SIG-M5 (cell line): Measurements from ENCODE around the gene OMA1.
"Not testable (repeated sequence)": the region's sequence is repeated elsewhere in the genome, so short reads cannot be mapped to it uniquely, and the experiment has no call there.

Source experiments
- DNase-seq: peaks from one replicate; lab custom pipeline; 2025; lab: John Stamatoyannopoulos, UW

The OMA1 gene

DNA sequence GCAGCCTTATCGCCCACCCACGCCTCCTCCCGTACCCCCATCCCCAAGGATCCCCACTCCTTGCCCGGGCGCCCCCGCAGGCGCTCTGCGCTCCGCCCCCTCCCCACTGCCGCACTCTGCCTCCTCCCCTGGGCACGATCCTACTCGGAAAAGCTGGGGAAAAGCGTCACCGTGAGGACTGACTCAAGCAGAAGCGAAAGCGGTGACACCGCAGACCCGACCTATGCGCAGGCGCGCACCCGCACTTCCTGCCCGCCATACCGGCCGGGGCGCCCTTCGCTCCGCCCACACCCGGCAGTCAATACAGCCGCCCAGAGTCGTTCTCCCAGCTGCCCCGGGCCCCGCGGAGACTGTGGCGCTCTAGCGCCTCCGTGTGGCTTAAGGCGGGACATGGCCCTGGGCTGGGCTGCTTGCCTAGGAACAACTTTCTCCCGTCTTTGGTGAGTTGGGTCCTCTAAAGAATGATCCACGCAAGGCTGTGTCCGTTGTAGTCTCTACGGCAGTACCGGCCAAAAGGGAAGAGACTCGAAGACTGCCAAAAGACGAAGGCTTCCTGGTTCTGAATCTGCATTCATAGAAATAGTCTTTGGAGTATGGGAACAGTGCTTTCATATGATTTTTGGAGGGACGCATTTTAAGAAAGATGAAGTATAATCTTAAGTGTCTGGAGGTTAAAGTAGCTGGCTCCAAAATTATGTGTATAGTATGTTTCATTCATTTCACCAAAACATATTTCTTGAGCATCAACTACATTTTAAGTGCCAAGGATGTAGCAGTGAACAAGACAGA is at the start of gene OMA1:
TSS of gene OMA1 (minus strand) at position 207 of the 789 bp plus-strand sequence. CDS start 7,432 bp downstream, outside the sequence.
- DNase-seq, result peak; percentile 69

DNA sequence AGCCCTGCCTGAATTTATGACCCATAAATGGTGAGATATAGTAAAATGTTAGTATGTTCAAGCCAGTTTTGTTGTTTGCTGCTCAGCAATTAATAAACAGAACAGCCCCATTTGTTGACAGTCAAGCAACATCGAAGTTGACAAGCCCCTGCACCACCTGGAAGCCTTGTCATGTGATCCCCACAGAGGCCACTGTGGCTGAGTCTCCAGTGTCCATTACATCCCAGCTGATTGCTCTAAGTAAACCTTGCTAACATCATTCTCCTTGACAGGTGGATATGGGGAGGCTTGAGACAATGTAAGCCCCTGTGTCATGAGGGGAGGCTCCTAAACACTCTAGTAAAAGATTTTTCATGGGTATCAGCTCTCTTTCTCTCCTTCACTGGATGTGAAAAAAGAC is 48.0 kb upstream of the OMA1 start:
- DNase-seq, result no peak

DNA sequence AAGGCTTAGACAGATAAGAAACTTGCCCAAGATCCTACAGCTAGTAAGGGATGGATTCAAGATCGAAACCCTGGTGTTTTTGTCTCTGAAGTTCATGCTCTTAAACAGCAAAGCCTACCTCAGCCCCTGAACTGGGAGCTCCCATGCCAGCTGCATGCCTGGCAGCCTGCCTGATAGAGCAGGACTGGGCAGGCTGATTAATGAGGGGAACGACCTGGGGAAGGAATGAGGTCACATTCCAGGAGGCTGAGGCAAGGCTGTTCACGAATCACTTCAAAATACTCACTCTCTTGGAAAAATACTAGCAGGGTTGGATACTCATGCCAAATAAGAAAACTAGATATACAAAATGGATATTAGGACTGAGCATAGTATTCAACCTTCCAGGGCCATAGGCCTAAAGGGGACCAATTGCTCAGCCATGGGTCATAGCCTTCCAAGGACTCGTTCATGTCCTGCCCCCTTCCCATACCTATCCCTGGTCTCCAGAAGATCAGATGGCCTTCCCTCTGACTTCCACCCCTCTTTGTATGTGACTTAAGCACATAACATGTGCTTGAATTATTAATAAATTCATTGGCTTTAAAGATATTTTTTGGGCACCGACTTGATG is 46.1 kb upstream of the OMA1 start:
- DNase-seq, result no peak

DNA sequence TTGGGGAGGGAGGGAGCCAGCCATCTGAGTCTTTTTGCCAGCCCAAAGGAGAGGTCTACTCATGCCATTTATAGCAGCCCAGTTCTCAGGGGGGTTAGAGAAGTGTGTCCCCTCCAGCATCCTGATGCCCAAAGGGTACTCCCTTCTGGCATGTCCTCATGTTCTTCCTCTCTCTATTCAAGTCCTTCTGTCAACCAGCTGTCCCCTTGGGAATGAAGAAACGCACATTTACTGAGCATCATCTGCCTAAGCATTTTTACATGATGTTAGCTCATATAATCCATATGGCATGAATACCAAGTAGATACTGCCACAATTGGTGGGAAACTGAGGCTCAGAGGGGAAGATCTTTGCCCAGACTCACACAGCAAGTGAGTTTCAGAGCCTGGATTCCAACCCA is 45.3 kb upstream of the OMA1 start:
- DNase-seq, result no peak

DNA sequence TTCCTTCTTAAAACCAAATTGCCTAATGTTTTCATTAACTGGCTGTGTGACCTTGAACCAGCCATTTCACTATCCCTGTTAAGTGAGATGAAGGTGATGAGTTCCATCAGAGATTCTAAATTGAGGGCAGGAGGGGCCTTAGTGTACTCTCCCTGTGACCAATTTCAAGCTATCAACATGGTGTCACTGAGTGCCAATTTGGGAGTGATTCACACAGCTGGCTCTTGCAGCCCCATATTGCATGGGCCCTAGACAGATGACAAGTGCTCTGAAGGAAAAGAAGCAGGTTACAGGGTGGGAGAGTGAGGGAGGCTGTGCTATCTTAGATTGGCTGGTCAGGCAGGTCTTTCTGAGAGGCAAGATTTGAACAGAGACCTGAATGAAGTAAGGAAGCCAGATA is 43.5 kb upstream of the OMA1 start:
- DNase-seq, result no peak

DNA sequence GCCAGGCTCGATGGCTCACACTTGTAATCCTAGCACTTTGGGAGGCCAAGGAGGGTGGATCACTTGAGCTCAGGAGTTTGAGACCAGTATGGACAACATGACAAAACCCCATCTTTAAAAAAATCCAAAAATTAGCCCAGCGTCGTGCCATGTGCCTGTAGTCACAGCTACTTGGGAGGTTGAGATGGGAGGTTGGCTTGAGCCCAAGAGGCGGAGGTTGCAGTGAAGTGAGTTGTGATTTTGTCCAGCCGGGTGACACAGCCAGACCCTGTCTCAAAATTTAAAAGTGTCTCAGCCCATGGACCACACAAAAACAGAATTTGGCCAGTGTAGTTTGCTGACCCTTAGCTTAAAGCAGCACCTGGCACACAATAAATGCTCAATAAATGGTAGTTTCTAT is 41.9 kb upstream of the OMA1 start:
- no peak for DNase-seq

DNA sequence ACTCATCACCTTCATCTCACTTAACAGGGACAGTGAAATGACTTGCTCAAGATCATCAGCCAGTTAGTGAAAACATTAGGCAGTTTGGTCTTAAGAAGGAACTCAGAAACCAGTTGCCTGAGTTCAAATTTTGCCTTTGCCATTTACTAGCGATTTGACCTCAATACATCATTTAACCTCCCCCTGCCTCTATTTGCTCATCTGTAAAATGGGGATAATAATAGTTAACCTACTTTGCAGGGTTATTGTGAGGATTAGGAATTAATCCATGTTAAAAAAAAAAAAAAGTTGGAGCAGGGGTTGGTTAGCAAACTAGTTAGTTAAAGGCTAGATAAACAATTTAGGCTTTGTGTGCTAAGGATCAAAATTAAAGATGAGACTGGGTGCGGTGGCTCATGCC is 41.1 kb upstream of the OMA1 start:
- DNase-seq, result no peak

DNA sequence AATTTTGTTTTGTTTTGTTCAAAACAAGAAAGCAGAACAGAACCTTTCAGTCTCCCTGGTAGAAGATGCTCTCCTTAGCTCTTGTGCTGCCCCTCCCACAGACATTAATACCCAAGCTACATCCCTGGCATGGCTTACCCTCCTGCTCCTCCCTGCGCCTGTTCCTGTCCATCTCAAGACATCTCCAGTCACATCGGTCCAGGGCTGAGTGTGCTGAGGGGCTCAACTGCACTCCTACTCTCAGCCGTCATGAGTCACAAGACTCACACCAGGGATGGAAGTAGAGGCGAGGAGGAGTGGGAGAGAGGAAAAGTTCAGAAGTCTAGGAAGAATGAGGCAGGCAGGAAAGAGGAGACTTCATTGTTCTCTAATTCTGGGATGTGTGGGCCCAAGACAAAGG is 39.7 kb upstream of the OMA1 start:
- DNase-seq, result no peak

DNA sequence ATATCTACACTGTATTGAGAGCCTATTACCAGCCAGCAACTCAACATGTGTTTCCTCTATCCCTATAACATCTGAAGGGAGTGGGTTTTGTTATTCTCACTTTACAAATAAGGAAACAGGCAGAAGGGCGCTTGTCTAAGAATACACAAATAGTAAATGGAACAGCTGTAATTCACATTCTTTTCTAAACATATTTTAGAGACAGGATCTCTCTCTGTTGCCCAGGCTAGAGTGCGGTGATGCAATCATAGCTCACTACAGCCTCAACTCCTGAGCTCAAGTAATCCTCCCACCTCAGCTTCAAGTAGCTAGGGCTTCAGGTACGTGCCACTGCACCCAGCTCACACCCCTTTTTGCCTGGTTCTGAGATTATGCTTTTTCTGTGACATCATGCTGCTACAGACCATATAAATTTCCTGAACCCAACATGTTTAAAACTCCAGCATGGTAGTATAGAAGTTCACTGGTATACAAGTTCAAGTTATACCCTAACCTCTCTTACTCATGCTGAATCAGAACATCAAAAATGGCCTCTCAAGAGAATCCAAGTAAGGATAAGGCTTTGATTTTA is 39.1 kb upstream of the OMA1 start:
- no peak for DNase-seq

DNA sequence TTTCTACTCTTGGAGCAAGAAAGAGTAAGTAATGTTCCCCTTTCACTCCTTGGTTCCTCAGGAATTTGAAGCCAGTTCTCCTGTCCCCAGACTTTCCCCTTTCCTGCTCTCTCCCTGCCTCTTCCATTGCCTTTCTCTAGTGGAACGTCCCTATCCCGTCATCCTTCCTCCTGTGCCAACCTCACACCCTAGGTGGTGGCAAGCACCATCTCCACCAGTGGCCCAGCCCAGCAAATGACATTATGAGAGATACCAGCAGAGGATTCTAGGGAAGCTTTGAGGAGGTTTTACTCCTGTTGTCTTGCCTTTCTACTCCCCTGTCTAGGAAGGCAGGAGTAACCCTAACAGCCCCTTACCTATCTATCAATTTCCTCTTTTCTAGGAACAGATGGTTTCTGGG is 38.6 kb upstream of the OMA1 start:
- no peak for DNase-seq

DNA sequence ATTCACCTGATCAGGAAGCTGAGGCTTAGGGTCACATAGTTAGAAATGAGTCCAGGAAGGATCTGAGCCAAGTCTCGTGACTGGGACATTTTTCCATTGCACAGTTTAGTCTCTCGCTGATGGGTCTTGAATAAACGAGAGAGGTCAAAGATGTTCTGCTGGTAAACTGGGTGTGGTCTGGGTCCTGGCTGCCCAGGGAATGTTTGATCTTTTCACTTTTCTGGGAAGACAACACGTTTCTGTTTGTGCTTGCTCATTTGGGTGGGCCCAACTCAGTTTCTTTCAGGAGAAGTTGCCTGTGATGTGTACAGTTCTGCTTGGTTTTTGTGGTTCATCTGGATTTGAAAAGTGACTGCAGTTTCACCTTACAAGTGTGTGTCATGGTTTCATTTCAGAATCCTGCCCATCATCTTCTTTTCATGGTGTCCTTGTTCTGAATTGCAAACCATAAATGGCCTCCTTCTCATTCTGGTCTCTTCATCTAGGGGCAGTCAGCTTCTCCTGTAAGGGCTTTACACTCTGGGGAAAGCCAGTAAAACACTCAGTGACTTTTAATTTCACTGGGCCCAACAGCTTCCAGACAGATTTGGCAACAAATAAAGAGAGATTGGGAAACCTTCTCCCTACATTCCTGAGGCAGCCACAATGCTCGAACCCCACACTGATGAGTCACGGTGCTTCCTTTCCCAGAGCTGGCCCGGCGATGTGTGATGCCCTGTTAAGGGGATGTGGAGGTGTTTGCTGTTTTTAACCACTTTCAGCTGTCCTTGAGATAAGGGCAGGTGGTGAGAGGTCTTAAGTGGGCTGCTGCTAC is 37.8 kb upstream of the OMA1 start:
- DNase-seq, result peak; percentile 34

DNA sequence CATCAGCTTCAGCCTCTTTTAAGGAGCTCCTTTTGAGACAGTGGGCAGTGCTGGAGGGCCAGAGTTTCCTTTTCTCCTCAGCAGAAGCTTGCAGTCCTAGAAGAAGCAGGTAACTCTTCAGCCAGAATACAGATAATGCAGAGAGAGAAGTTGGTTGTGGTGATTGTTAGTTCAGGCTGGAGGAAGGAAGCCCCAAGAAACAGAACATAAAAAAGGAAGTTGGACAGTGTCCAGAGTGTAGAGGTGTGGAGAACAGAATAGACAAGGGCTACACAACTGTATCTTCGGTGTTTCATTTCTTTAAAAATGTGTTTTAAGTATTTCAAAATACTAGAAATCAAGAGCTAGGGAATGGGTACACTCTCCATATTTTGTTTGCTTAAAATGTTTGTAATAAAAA is 37.0 kb upstream of the OMA1 start:
- DNase-seq, result peak; percentile 7

DNA sequence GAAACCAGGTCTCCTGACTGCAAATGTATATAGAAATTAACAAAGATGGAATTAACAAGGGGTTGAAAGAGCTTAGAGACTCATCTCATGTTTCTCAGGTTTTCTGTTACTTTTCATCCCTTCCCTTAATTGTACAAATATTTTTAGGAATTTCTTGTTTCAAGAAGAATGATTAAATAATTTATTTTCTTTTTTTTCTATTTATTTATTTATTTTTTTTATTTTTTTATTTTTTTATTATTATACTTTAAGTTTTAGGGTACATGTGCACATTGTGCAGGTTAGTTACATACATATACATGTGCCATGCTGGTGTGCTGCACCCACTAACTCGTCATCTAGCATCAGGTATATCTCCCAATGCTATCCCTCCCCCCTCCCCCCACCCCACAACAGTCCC is 35.6 kb upstream of the OMA1 start:
- not testable (repeated sequence) for DNase-seq

DNA sequence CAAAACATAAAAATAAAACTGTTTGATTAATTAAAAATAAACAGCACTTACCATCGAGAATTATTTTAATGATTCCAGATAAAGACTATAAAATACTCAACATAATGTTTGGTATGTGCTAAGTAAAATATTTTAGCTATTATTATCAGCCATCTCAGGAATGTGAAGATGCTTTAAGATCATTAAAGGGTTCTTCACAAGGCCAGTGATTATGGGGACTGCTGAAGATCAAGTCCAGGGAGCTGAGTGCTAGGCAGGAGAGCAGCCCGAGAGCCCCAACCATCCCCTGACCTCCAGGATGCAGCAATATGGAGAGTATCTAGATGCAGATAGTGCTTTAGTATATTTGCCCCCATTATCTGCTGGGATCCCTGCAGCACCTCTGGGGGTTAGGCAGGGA is 35.1 kb upstream of the OMA1 start:
- DNase-seq, result no peak

DNA sequence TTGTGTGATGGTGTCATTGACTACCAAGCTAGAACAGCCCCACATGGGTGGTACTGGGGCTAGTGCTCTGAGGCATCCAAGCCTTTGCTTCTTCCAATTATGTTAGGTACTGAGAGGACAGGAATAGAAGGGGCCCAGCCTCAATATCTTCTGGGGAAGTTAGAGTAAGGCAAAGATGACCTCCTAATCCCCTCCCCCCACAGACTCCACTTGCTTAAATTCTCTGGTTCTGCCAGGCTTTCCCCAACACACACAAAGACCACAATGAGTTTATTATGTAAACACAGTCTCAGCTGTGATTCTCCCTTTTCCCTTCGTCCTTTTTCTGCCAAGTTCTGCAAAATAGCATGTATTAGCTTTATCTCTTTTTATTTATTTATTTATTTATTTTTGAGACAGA is 33.7 kb upstream of the OMA1 start:
- no peak for DNase-seq

DNA sequence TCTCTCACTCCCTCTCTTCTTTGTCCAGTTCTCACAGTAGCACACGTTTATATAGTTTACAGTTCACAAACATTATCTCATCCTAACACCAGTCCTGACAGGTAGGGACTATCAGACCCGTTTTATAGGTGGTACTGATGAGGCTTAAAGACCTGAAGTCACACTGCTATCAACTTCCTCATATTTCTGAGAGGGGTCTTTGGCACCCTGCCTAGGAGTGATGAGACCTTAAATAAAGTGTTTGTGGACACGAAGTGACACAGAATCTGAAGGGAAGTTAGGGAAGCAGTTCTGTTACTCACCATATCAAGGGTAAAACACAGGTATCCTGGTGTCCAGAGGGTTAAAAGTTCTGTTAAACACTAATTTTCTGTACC is 31.1 kb upstream of the OMA1 start:
- DNase-seq, result no peak

DNA sequence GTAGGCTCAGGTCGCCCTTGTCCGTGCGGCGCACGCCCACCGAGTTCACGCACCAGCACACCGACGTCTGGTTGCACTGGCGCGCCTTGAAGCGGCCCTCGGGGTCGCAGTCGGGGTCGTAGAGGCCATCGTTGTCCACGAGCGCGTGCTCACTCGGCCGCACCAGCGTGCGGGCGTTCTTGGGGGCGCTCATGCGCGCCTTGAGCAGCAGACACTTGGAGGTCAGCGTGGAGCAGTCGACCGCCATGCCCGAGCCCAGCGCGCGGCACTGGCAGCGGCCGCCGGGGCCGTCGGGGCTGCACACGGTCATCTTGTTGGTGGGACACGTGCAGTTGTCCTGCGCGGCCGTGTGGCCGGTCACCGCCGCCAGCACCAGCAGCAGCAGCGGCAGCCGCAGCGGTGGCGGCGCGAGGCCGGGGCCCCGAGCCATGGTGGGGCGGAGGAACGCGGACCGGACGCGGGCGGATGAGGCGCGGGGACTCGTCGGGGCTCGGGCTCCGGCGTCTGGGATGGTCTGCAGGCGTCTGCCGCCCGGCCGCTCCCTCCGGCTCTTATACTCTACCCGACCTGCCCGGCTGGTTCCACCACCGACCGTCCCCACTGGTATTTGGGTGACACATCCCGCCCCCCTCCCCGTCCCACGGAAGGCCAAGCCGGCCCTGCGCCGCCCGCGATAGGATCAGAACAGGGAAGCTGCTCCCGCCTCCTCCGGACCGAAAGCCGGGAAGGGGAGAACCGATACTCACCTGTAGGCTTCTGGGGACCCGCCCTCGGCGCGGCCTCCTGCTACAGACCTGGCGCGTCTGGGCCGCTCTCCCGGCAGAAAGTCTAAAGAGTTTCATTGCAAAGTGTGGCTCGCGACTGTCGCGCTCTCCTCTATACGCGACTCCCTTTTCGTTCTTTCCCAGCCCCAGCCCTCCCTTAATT is 30.5 kb upstream of the OMA1 start, which contains the start of gene TACSTD2:
TSS of gene TACSTD2 (minus strand) at position 526 of the 927 bp plus-strand sequence. CDS start at position 430, 96 bp downstream.
- no peak for DNase-seq

DNA sequence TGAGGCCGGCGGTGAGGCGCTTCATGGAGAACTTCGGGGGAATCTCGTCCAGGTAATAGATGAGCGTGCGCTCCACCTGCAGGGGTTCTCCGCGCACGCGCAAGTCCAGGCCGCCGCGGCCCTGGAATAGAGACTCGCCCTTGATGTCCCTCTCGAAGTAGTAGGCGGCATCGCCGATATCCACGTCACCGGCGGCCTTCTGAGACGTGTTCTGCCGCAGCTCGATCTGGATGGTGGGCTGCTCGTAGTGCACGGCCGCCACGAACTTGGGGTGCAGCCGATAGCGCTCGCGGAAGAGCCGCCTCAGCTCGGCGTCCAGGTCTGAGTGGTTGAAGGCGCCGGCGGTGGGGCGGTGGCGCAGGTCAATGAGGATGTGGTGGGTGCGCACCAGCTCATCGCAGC is 29.8 kb upstream of the OMA1 start:
- no peak for DNase-seq

DNA sequence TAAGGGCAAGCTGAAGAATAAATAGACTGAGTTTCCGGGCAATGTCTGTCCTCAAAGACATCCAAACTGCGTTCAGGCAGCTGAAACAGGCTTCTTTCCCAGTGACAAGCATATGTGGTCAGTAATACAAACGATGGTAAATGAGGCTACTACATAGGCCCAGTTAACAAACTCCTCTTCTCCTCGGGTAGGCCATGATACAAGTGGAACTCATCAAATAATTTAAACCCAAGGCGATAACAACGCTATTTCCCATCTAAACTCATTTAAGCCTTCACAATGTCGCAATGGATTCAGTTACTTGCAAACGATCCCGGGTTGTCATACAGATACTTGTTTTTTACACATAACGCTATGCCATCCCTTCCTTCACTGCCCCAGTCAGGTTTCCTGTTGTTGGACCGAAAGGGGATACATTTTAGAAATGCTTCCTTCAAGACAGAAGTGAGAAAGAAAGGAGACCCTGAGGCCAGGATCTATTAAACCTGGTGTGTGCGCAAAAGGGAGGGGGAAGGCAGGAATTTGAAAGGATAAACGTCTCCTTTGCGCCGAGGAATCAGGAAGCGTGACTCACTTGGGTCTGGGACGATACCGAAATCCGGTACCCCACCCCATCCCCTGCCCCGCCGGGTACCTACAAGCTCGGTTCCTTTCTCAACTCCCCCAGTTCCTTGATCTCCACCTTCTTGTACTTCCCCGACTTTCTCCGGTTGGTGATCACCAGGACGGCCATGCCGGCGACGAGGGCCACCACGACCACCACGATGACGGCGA is 29.2 kb upstream of the OMA1 start:
- no peak for DNase-seq

DNA sequence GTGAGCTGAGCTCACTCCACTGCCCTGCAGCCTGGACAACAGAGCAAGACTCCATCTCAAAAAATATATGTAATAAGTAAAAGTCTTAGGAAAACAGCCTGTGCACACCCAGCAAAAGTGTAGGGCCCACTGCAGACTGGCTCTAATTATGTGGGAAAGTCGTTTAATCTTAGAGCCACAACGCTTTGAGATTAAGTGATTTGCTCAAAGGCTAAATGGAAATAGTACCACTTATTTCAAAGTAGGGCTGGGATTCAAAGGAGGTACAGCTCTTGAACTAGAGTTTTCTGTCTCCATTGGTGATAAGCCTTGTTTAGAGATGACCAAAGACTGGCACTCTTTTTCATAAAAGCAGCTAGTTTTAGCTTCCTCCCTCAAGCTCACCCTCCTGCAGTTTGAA is 28.3 kb upstream of the OMA1 start:
- DNase-seq, result no peak
